GM11168 (cell line): ENCODE results near the gene TFDP1.

Experiments
- in situ Hi-C: fragments of 300-500 bp; cut with MboI; formaldehyde crosslinking; loops from one replicate; pipeline ENCODE4 v1.12.0; 2022; ENCODE audit warnings: low sequenced_read_pairs; ENCODE audit not compliant: unreplicated experiment

Gene TFDP1

GRCh38 chr13:113657851-113658741, 73.5 kb downstream of the TFDP1 start, which contains the start of gene ATP4B:
Gene ATP4B (minus strand): TSS chr13:113658198. CDS start chr13:113658144, 54 bp downstream.
- in situ Hi-C loops, result no loop called here

GRCh38 chr13:113658836-113659235, 74.3 kb downstream of the TFDP1 start:
- in situ Hi-C loops, result no loop called here

- in situ Hi-C loops, result no loop called here
Measured at GRCh38 chr13:113659337-113659736, 74.8 kb downstream of the TFDP1 start.

- in situ Hi-C loops, result loop anchor here (5.0 kb wide), 1 partner anchor 72 kb away; no protein-coding TSS in a partner anchor
Measured at GRCh38 chr13:113660066-113660465, 75.5 kb downstream of the TFDP1 start.

GRCh38 chr13:113661509-113661908, 77.0 kb downstream of the TFDP1 start:
- in situ Hi-C loops, result loop anchor here (5.0 kb wide), 1 partner anchor 71 kb away; no protein-coding TSS in a partner anchor

GRCh38 chr13:113663934-113664333, 79.4 kb downstream of the TFDP1 start:
- in situ Hi-C loops, result loop anchor here (5.0 kb wide), 1 partner anchor 68 kb away; no protein-coding TSS in a partner anchor

- in situ Hi-C loops, result loop anchor here (5.0 kb wide), 1 partner anchor 67 kb away; no protein-coding TSS in a partner anchor
Measured at GRCh38 chr13:113664751-113665596, 80.4 kb downstream of the TFDP1 start.

- in situ Hi-C loops, result no loop called here
Measured at GRCh38 chr13:113665597-113666328, 81.2 kb downstream of the TFDP1 start.

- in situ Hi-C loops, result no loop called here
Measured at GRCh38 chr13:113666329-113666670, 81.7 kb downstream of the TFDP1 start.

- in situ Hi-C loops, result no loop called here
Measured at GRCh38 chr13:113666951-113667701, 82.6 kb downstream of the TFDP1 start, which contains the start of gene GRK1. Gene GRK1 (plus strand): TSS chr13:113667219. CDS start chr13:113667387, 168 bp downstream.

- in situ Hi-C loops, result no loop called here
Measured at GRCh38 chr13:113667771-113668490, 83.4 kb downstream of the TFDP1 start.

GRCh38 chr13:113668491-113668971, 84.0 kb downstream of the TFDP1 start:
- in situ Hi-C loops, result no loop called here

GRCh38 chr13:113669231-113669754, 84.7 kb downstream of the TFDP1 start:
- in situ Hi-C loops, result no loop called here

GRCh38 chr13:113669755-113670341, 85.3 kb downstream of the TFDP1 start:
- in situ Hi-C loops, result no loop called here

- in situ Hi-C loops, result no loop called here
Measured at GRCh38 chr13:113670541-113670940, 86.0 kb downstream of the TFDP1 start.

- in situ Hi-C loops, result no loop called here
Measured at GRCh38 chr13:113671066-113672001, 86.8 kb downstream of the TFDP1 start.
